ENCODE results near the gene ZNF688. TPM values are rescaled to one million over a fixed set of nuclear protein-coding genes. Genes with fewer than 3 reads are reported as not detected.
A peak's percentile ranks its signal among the peaks of the same experiment; 100 is the strongest.
"Not testable (repeated sequence)": the region's sequence is repeated elsewhere in the genome, so short reads cannot be mapped to it uniquely, and the experiment has no call there.

ZNF688 gene
- total RNA-seq, 1 donor from 2014 or later: 3.6 TPM

DNA sequence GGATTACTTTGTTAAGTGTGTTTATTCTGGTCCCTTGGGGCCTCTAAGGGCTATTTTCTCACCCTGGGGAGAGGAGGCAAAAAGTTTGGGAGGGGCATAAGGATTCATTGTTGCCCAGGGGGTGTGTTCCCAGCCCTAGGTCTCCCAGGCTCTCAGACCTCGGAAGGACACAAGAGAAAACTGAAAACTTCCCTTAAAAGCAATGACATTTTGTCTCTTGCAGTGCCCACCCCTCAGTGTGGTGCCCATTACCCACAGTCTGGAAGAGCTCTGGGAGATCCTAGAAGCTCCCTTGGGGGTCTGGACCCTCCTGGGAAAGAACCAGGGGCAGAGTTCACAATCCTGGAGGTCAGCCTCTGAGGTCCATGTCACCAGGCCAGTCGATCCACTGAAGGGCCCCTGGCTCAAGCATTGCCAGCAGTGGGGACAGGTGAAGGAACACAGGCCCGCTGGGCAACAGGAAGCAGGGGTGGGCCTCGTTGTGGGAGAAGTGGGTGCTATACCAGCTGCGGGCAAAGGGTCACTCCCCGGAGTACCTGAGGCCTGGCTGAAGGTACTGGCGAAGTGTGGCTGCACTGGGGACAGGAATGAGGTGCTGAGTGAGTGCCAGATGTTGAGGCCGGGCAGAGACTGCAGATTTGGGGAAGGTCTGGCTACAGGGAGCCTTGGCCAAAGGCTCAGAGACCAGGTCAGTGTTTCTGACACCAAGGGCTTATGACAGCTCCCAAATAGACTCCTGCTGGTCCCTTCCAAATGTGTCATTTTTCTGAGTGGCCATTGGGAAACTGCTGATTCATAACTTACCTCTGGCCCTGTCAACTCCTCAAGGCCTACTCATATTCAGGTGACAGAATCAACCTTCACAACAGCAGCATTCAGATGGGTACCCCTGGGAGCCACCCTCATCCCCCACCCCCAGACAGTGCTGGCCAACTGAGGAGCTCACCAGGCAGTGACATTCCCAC lies 32.2 kb downstream of the ZNF688 start:
- H3K4me1 ChIP-seq: peaks cover 27% of the 10 kb centered on the region
- Mint-ChIP-seq H3K27me3 (ENCODE audit: insufficient read depth, low read depth) (peaks cover 4% of the 10 kb centered on the region), H3K9me3 (no peaks in the 10 kb centered on the region), H3K4me3 (no peak overlapping the region), H3K36me3 (peaks cover 9% of the 10 kb centered on the region), H3K27ac (no peak overlapping the region), H3K4me1 (peaks cover 19% of the 10 kb centered on the region)
- no peaks in the 10 kb centered on the region for H3K9me3 ChIP-seq (ENCODE audit: low read depth)
- peaks cover 15% of the 10 kb centered on the region for H3F3A ChIP-seq (ENCODE audit: low read depth)
- DNase-seq (ENCODE audit: low spot score): no peak
- no peak overlapping the region for H2AFZ ChIP-seq (replicated peaks)
- H3K4me3 ChIP-seq: no peak overlapping the region
- no peaks in the 10 kb centered on the region for H4K20me1 ChIP-seq (ENCODE audit: low read depth)
- no peak overlapping the region for H3K27ac ChIP-seq
- H3K9ac ChIP-seq: no peak overlapping the region
- H3K36me3 ChIP-seq: no peaks in the 10 kb centered on the region
- H3K27me3 ChIP-seq: no peaks in the 10 kb centered on the region
- TF ChIP-seq, protein P1, sequence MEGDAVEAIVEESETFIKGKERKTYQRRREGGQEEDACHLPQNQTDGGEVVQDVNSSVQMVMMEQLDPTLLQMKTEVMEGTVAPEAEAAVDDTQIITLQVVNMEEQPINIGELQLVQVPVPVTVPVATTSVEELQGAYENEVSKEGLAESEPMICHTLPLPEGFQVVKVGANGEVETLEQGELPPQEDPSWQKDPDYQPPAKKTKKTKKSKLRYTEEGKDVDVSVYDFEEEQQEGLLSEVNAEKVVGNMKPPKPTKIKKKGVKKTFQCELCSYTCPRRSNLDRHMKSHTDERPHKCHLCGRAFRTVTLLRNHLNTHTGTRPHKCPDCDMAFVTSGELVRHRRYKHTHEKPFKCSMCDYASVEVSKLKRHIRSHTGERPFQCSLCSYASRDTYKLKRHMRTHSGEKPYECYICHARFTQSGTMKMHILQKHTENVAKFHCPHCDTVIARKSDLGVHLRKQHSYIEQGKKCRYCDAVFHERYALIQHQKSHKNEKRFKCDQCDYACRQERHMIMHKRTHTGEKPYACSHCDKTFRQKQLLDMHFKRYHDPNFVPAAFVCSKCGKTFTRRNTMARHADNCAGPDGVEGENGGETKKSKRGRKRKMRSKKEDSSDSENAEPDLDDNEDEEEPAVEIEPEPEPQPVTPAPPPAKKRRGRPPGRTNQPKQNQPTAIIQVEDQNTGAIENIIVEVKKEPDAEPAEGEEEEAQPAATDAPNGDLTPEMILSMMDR (IDR thresholded peaks at IDR 0.05): no peak
- TF ChIP-seq EZH2 (IDR thresholded peaks at IDR 0.05): no peak
- TF ChIP-seq EZH2phosphoT487 (IDR thresholded peaks at IDR 0.05): no peak
- H3K4me2 ChIP-seq: no peak overlapping the region
- peaks cover 22% of the 10 kb centered on the region for H3K79me2 ChIP-seq (ENCODE audit: low read depth)

DNA sequence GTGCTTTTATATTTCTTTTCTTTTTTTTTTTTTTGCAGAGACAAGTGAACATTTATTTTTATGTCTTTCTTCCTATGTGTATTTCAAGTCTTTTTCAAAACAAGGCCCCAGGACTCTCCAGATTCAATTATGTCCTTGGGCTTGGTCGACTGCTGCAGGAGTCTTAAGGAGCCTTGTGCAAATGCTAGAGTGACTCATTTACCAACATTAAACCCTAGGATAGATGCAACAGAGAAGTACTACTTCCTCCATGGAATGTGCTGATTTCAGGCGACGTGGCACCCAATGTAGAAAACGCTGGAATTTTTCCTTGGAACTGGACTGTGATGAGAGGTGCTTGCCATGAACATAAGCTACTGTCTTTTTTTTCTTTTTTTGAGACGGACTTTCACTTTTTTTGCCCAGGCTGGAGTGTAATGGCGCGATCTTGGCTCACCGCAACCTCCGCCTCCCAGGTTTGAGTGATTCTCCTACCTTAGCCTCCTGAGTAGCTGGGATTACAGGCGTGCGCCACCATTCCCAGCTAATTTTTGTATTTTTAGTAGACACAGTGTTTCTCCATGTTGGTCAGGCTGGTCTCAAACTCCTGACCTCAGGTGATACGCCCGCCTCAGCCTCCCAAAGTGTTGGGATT lies 35.0 kb downstream of the ZNF688 start:
- DNase-seq (ENCODE audit: low spot score): not testable (repeated sequence)

DNA sequence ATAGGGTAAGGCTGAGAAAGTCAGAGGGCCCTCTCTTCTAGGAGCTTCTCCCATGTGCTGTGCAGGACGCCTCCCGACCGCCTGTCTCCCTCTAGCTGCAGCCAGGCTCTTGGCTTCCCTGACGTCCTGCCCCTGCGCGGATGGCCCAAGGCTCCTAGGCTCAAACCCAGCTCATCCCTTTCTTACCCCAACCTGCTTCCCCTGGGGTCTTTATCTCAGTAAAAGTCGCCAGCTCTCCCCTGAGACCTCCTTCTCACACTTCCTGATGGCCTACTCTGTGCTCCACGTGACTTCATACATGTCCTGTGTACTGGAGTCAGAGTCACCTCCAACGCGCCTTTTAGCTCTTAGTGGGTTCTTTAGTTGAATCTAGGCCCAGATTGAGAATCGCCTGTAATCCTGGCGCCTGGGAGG lies 35.7 kb downstream of the ZNF688 start:
- H3K27ac Mint-ChIP-seq: peak overlapping the region; percentile 71
- Histone ChIP-seq H4K20me1 (ENCODE audit: low read depth) (no peaks in the 10 kb centered on the region), H3F3A (ENCODE audit: low read depth) (peaks cover 7% of the 10 kb centered on the region), H3K4me3 (peak overlapping the region; percentile 71), H3K79me2 (ENCODE audit: low read depth) (peaks cover 36% of the 10 kb centered on the region), H2AFZ (replicated peaks) (no peak overlapping the region), H3K4me1 (peaks cover 8% of the 10 kb centered on the region), H3K4me2 (peak overlapping the region; percentile 82), H3K9me3 (ENCODE audit: low read depth) (no peaks in the 10 kb centered on the region), H3K27ac (no peak overlapping the region), H3K9ac (no peak overlapping the region), H3K36me3 (no peaks in the 10 kb centered on the region), H3K27me3 (no peaks in the 10 kb centered on the region)
- TF ChIP-seq EZH2phosphoT487 (IDR thresholded peaks at IDR 0.05): no peak
- TF ChIP-seq, protein P1 (IDR thresholded peaks at IDR 0.05): peak; percentile 51
- no peak for TF ChIP-seq EZH2 (IDR thresholded peaks at IDR 0.05)
- no peaks in the 10 kb centered on the region for H3K9me3 Mint-ChIP-seq
- peaks cover 9% of the 10 kb centered on the region for H3K36me3 Mint-ChIP-seq
- H3K4me1 Mint-ChIP-seq: peaks cover 24% of the 10 kb centered on the region
- H3K27me3 Mint-ChIP-seq (ENCODE audit: insufficient read depth, low read depth): peaks cover 4% of the 10 kb centered on the region
- peak overlapping the region; percentile 88 for H3K4me3 Mint-ChIP-seq
- peak; percentile 82 for DNase-seq (ENCODE audit: low spot score)

More for the DNA sequence above, 35.0 kb downstream of the ZNF688 start:
- not testable (repeated sequence) for H4K20me1 ChIP-seq (ENCODE audit: low read depth); H2AFZ ChIP-seq (replicated peaks); H3K9me3 ChIP-seq (ENCODE audit: low read depth); H3K27me3 Mint-ChIP-seq (ENCODE audit: insufficient read depth, low read depth); H3K36me3 ChIP-seq; H3K27ac Mint-ChIP-seq; H3K36me3 Mint-ChIP-seq; H3K27me3 ChIP-seq; H3K9me3 Mint-ChIP-seq; H3K27ac ChIP-seq
- Histone ChIP-seq H3K9ac (peak overlapping the region; percentile 24), H3K4me1 (peaks cover 13% of the 10 kb centered on the region), H3K4me2 (peak overlapping the region; percentile 82), H3K79me2 (ENCODE audit: low read depth) (peaks cover 35% of the 10 kb centered on the region), H3K4me3 (peak overlapping the region; percentile 71), H3F3A (ENCODE audit: low read depth) (peaks cover 11% of the 10 kb centered on the region)
- Mint-ChIP-seq H3K4me1 (peaks cover 24% of the 10 kb centered on the region), H3K4me3 (peak overlapping the region; percentile 88)
